GM06990 (cell line): ENCODE measurements around the gene ABLIM1.

Source experiments
- DNase-seq: peaks from one replicate; pipeline ENCODE4 v3.0.0-alpha.2; 2011; ENCODE audit not compliant: insufficient read length; ENCODE audit errors: extremely low read depth
- H3K27me3 ChIP-seq: replicated peaks from 2 replicates; pipeline ENCODE4 v1.6.0; 2011; ENCODE audit warnings: low read length; ENCODE audit not compliant: control insufficient read depth, insufficient read depth
- H3K36me3 ChIP-seq: 2 replicates; pipeline ENCODE4 v1.5.1; 2011; ENCODE audit warnings: low read length; ENCODE audit not compliant: control insufficient read depth, insufficient read depth
- H3K4me3 ChIP-seq: replicated peaks from 2 replicates; pipeline ENCODE4 v1.5.1; 2011; ENCODE audit warnings: low read depth, mild to moderate bottlenecking, control low read depth, low read length
- CTCF ChIP-seq: IDR thresholded peaks from 2 replicates; pipeline ENCODE4 v1.5.1; 2011; ENCODE audit warnings: low read length, control low read depth, mild to moderate bottlenecking, inconsistent platforms; ENCODE audit not compliant: insufficient read depth, poor library complexity, severe bottlenecking

The ABLIM1 gene

DNA sequence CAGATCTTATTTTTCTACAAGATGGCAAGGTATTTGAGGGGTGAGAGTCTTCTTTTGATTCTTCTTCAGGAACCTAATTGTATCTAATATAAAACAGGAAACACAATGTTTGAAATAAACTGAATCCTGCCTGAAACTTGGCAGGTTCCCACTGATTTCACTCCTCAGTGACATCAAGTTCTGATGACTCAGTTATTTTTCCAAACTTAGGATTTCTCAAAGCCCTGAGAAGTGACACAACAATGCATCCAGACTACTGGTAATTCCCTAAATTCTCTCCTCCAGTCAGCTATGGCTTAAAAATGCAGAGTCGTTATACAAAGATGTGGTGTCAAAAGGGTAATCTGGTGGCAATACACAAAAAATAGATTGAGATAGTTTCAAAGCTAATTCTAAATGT is 80.9 kb downstream of the ABLIM1 start:
- no peak for DNase-seq
- TF ChIP-seq CTCF: no peak
- H3K27me3 ChIP-seq: no peaks in the 10 kb centered on the region
- H3K4me3 ChIP-seq: no peak overlapping the region
- H3K36me3 ChIP-seq: no peaks in the 10 kb centered on the region

- TF ChIP-seq CTCF: no peak
- Histone ChIP-seq H3K36me3 (no peaks in the 10 kb centered on the region), H3K4me3 (no peak overlapping the region), H3K27me3 (no peaks in the 10 kb centered on the region)
- no peak for DNase-seq
Observed at GRCh38 chr10:114576716-114577115, 81.4 kb downstream of the ABLIM1 start.

DNA sequence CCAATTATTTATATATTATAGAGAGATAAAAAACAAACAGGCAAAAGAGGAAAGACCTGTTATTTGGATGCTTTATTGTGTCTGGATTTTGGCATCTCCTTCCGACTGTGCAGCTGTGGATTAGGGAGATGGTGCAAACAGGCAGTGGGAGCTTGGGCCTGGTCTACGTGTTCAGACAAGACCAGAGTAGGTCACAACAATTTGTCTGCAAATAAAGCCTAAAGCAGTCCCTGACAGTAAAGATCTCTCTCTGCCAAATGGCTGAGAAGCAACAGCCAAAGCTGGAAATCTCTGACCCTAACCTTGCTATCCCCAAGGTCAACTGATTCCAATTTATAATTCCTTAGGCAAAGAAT is 82.0 kb downstream of the ABLIM1 start:
- H3K27me3 ChIP-seq: no peaks in the 10 kb centered on the region
- no peak for TF ChIP-seq CTCF
- no peak overlapping the region for H3K4me3 ChIP-seq
- no peak for DNase-seq
- no peaks in the 10 kb centered on the region for H3K36me3 ChIP-seq

- TF ChIP-seq CTCF: no peak
- Histone ChIP-seq H3K36me3 (no peaks in the 10 kb centered on the region), H3K27me3 (no peaks in the 10 kb centered on the region), H3K4me3 (no peak overlapping the region)
- DNase-seq: no peak
Observed at GRCh38 chr10:114575417-114576131, 82.5 kb downstream of the ABLIM1 start.

DNA sequence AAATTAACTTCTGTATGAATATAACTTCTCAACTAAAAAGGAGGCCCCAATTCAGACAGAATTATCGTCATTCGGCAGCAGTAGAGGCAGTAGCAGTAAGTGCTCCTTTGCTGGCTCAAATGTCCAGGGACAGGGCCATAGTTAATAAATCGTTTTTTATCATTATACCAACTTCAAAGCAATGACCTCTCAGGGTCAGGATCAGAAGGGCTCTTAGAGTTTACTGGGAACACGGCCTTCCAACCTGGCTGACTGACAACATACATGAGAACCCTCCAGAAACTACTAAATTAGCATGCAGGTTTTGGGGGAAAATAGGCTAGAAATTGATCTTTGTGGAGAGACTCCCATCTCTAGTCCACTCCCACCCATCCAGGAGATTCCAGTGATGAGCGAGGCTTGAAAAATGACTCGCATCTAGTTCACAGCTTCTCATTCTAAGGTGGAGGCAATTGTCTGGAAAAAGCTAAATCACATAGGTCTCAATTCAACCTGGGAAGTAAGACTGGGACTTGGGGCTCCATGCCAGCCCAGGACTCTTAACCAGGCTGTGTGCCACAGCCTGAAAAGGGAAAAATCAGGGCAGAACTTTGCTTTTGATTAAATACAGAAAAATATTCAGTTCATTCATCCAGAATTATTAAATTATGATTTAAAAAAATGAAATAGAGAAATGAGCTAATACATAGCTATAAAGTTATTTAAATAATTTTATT is 84.6 kb downstream of the ABLIM1 start:
- no peak for DNase-seq
- H3K27me3 ChIP-seq: no peaks in the 10 kb centered on the region
- TF ChIP-seq CTCF: no peak
- H3K4me3 ChIP-seq: no peak overlapping the region
- no peaks in the 10 kb centered on the region for H3K36me3 ChIP-seq
